ENCODE data around the gene RRBP1. TPM values are rescaled to one million over a fixed set of nuclear protein-coding genes. Genes with fewer than 3 reads are reported as not detected.

Gene RRBP1
- total RNA-seq, 4 donors from 2014 or later = 33.7 to 57.7 (median 43.2) TPM

- intact Hi-C loops (cut with DNase I; ENCODE audit: low total_unique reads) = no loop called here
- TF ChIP-seq, protein P1, sequence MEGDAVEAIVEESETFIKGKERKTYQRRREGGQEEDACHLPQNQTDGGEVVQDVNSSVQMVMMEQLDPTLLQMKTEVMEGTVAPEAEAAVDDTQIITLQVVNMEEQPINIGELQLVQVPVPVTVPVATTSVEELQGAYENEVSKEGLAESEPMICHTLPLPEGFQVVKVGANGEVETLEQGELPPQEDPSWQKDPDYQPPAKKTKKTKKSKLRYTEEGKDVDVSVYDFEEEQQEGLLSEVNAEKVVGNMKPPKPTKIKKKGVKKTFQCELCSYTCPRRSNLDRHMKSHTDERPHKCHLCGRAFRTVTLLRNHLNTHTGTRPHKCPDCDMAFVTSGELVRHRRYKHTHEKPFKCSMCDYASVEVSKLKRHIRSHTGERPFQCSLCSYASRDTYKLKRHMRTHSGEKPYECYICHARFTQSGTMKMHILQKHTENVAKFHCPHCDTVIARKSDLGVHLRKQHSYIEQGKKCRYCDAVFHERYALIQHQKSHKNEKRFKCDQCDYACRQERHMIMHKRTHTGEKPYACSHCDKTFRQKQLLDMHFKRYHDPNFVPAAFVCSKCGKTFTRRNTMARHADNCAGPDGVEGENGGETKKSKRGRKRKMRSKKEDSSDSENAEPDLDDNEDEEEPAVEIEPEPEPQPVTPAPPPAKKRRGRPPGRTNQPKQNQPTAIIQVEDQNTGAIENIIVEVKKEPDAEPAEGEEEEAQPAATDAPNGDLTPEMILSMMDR (IDR thresholded peaks at IDR 0.05) = no peak
- no peak for TF ChIP-seq POLR2A (IDR thresholded peaks at IDR 0.05)
- H3K4me3 ChIP-seq (ENCODE audit: low read depth, poor library complexity, severe bottlenecking) = no peak overlapping the region
- DNase-seq (ENCODE audit: low spot score in 2 of 2) = no peak
- WGBS, 2 donors = 91 to 92% methylated on average over 11 of the region's 11 CpGs
Measured at GRCh38 chr20:17653835-17654648, 28.0 kb downstream of the RRBP1 start.

DNA sequence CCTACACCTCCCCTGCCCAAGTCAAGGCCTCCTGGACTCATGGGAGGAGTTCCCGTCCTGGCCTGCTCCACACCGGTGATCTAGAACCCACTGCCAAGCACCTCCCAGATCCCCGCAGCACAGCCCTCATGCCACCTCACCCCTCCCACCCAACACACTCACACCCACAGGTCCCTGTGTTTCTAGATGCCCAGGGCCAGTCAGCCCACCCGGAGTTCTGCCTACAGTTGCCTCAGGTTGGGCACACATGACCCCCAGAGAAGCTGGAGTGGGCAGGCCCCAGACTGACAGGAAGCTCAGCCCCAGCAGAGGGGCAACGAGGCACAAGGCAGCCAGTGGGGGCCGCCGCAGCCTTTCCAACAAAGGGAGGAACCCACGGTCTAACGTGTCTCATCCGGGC lies 29.6 kb downstream of the RRBP1 start:
- WGBS, 2 donors = 73 to 79% methylated on average over 8 to 10 of the region's 10 CpGs
- DNase-seq (ENCODE audit: low spot score in 2 of 2) = no peak
- no peak overlapping the region for H3K4me3 ChIP-seq (ENCODE audit: low read depth, poor library complexity, severe bottlenecking)
- TF ChIP-seq, protein P1 (IDR thresholded peaks at IDR 0.05) = no peak
- TF ChIP-seq POLR2A (IDR thresholded peaks at IDR 0.05) = no peak
- intact Hi-C loops (cut with DNase I; ENCODE audit: low total_unique reads) = no loop called here

- no peak for DNase-seq (ENCODE audit: low spot score in 2 of 2)
- no peak overlapping the region for H3K4me3 ChIP-seq (ENCODE audit: low read depth, poor library complexity, severe bottlenecking)
- 67 to 85% methylated on average over 2 of the region's 2 CpGs for WGBS, 2 donors
- intact Hi-C loops (cut with DNase I; ENCODE audit: low total_unique reads) = no loop called here
- no peak for TF ChIP-seq POLR2A (IDR thresholded peaks at IDR 0.05)
- TF ChIP-seq, protein P1 (IDR thresholded peaks at IDR 0.05) = no peak
Measured at GRCh38 chr20:17651760-17652388, 30.2 kb downstream of the RRBP1 start.

- DNase-seq (ENCODE audit: low spot score in 2 of 2) = no peak
- H3K4me3 ChIP-seq (ENCODE audit: low read depth, poor library complexity, severe bottlenecking) = no peak overlapping the region
- no peak for TF ChIP-seq POLR2A (IDR thresholded peaks at IDR 0.05)
- TF ChIP-seq, protein P1 (IDR thresholded peaks at IDR 0.05) = no peak
- 51 to 53% methylated on average over 11 of the region's 11 CpGs for WGBS, 2 donors
- intact Hi-C loops (cut with DNase I; ENCODE audit: low total_unique reads) = no loop called here
Measured at GRCh38 chr20:17651129-17651759, 30.8 kb downstream of the RRBP1 start.

GRCh38 chr20:17650301-17651128 lies 31.5 kb downstream of the RRBP1 start:
- WGBS, 2 donors = 53 to 58% methylated on average over 10 to 12 of the region's 12 CpGs
- no peak overlapping the region for H3K4me3 ChIP-seq (ENCODE audit: low read depth, poor library complexity, severe bottlenecking)
- TF ChIP-seq, protein P1 (IDR thresholded peaks at IDR 0.05) = no peak
- TF ChIP-seq POLR2A (IDR thresholded peaks at IDR 0.05) = no peak
- no peak for DNase-seq (ENCODE audit: low spot score in 2 of 2)
- intact Hi-C loops (cut with DNase I; ENCODE audit: low total_unique reads) = no loop called here

Measured in lower leg skin (tissue), 4 donors.